Adrenal gland (tissue), 19 donors: ENCODE measurements around the gene LIPA. TPM values are rescaled to one million over a fixed set of nuclear protein-coding genes. Genes with fewer than 3 reads are reported as not detected.
A peak's percentile ranks its signal among the peaks of the same experiment; 100 is the strongest.

Experiments
- DNase-seq, 7 donors: peaks; one replicate each; pipeline ENCODE4 v3.0.0-alpha.2; 2019 to 2020
- H3K27ac ChIP-seq, 5 donors: fragments of 200-600 bp; sonication (generic) in 4 of 5; 1 replicate in 3 of 5; 2 replicates in 2 of 5; pipeline versions ENCODE4 v1.5.1 to v1.8.0; 2016 to 2020; ENCODE audit warnings: mild to moderate bottlenecking in 1 of 5
- H3K27me3 ChIP-seq: fragments of 200-600 bp; 2 replicates; pipeline ENCODE4 v1.8.0; 2021
- H3K36me3 ChIP-seq, 2 donors: fragments of 200-600 bp; replicated peaks in 1 of 2; 1 replicate in 1 of 2; 2 replicates in 1 of 2; pipeline versions ENCODE4 v1.5.1 to v1.8.0; 2018 to 2022
- H3K4me1 ChIP-seq, 2 donors: fragments of 200-600 bp; replicated peaks in 1 of 2; 1 replicate in 1 of 2; 2 replicates in 1 of 2; pipeline versions ENCODE4 v1.5.1 to v1.8.0; 2018 to 2021
- H3K4me3 ChIP-seq, 4 donors: fragments of 200-600 bp; sonication (generic) in 3 of 4; one replicate each; pipeline ENCODE4 v1.5.1; 2016 to 2018
- H3K9me3 ChIP-seq, 3 donors: fragments of 200-600 bp; sonication (generic) in 1 of 3; replicated peaks in 1 of 3; 1 replicate in 2 of 3; 2 replicates in 1 of 3; pipeline versions ENCODE4 v1.5.1 to v1.8.0; 2016 to 2021
- POLR2A ChIP-seq, 2 donors: fragments of 450-650 bp; IDR thresholded peaks; one replicate each; pipeline ENCODE4 v1.6.1; 2017; ENCODE audit warnings: antibody characterized with exemption in 2 of 2, mild to moderate bottlenecking in 2 of 2, moderate library complexity in 1 of 2
- WGBS, 4 donors: extraction: QIAGEN DNeasy Blood & Tissue Kit in 2 of 4; methylation state at CpG; one replicate each; pipeline versions ENCODE4 v1.1.5 to v1.1.7; 2013 to 2017; 5-methylcytosine and 5-hydroxymethylcytosine counted together
- intact Hi-C, 2 donors: fragments of 100-400 bp; cut with DNase I; formaldehyde crosslinking; loops; one replicate each; pipeline versions ENCODE4 v1.14.1 to v1.15.0; 2022 to 2023
- long read RNA-seq, 10 donors: library from polyadenylated mRNA in 3 of 10; unstranded in 2 of 10; stranded (forward) in 1 of 10; transcript quantifications; one replicate each; pipeline ENCODE4 v2.0.0 and lab custom pipeline, GENCODE V29; 2021 to 2026
- polyA plus RNA-seq, 3 donors: library from polyadenylated mRNA; stranded (reverse); fragments of 200-250 nt in 2 of 3; fragments of 350-450 nt in 1 of 3; fragmentation: Illumina TruSeq in 1 of 3; extraction: RNeasy Lipid Tissue Mini Kit (QIAGEN cat#74804) in 1 of 3; gene quantifications; one replicate each; pipeline ENCODE4 v1.2.3, GENCODE V29; 2013 to 2014
- total RNA-seq, 9 donors: library from RNA; depleted of rRNA in 4 of 9; stranded (reverse); fragments of >200 nt in 4 of 9; fragments of 120-200 nt in 1 of 9; fragmentation: NEBNext Ultra II Directional in 1 of 9; extraction: Animal tissue kit (Norgen Biotek cat#: 25700) in 1 of 9; gene quantifications; one replicate each; pipeline versions ENCODE4 v1.1.0 to v1.2.4, GENCODE V29; 2013 to 2023
- TF ChIP-seq, protein P1 (sequence below), 6 experiments: fragments of 450-650 bp in 4 of 6; fragments of 200-600 bp in 2 of 6; sonication (generic) in 1 of 6; IDR thresholded peaks; 1 replicate in 5 of 6; 2 replicates in 1 of 6; pipeline versions ENCODE4 v1.5.1 to v1.8.0; 2016 to 2021; ENCODE audit warnings: antibody characterized with exemption in 6 of 6, mild to moderate bottlenecking in 2 of 6, moderate library complexity in 1 of 6
- donor health status: healthy with polysubstance abuse.
- donor health status: Bipolar disorder and iron deficiency.
- donor health status: DM: yes; HTN: yes; CAD: no.
- donor health status: DM: no; HTN: no; CAD: no.
- donor health status: DM: no; HTN: no; CAD: no.
- donor health status: DM: yes; HTN: yes; CAD: no.

Gene LIPA
- 100 to 1,000 TPM in 6 of 9 donors, 10 to 100 TPM in 3; 76.6 to 202 (median 109) TPM for total RNA-seq
- polyA plus RNA-seq = 100 to 1,000 TPM in 1 of 3 donors, 10 to 100 TPM in 2; 15.9 to 153 (median 29.8) TPM
- long read RNA-seq, donor 1, transcript LIPA-202 (10 exons, 2,782 nt) = major isoform, 34 of 137 reads
- long read RNA-seq, donor 1, partial matches to known transcripts = 83 of 137 reads
- long read RNA-seq, donor 1, other reads (novel, unspliced or antisense) = 20 of 137 reads
- long read RNA-seq, donor 2, transcript LIPA-202 (10 exons, 2,782 nt) = major isoform, 23 of 83 reads
- long read RNA-seq, donor 2, partial matches to known transcripts = 50 of 83 reads
- long read RNA-seq, donor 2, other reads (novel, unspliced or antisense) = 10 of 83 reads
- long read RNA-seq, donor 3, transcript LIPA-202 (10 exons, 2,782 nt) = major isoform, 26 of 174 reads
- long read RNA-seq, donor 3, partial matches to known transcripts = 148 of 174 reads
- long read RNA-seq, donor 3, other reads (novel, unspliced or antisense) = 0 of 174 reads
- long read RNA-seq, donor 4, transcript LIPA-202 (10 exons, 2,782 nt) = major isoform, 58 of 79 reads
- long read RNA-seq, donor 4, partial matches to known transcripts = 5 of 79 reads
- long read RNA-seq, donor 4, other reads (novel, unspliced or antisense) = 16 of 79 reads
- long read RNA-seq, donor 5, transcript LIPA-202 (10 exons, 2,782 nt) = major isoform, 155 of 190 reads
- long read RNA-seq, donor 5, partial matches to known transcripts = 4 of 190 reads
- long read RNA-seq, donor 5, other reads (novel, unspliced or antisense) = 31 of 190 reads
- long read RNA-seq, donor 6, transcript LIPA-202 (10 exons, 2,782 nt) = major isoform, 23 of 30 reads
- long read RNA-seq, donor 6, partial matches to known transcripts = 1 of 30 reads
- long read RNA-seq, donor 6, other reads (novel, unspliced or antisense) = 6 of 30 reads
- long read RNA-seq, donor 7, transcript LIPA-202 (10 exons, 2,782 nt) = major isoform, 13 of 13 reads
- long read RNA-seq, donor 7, partial matches to known transcripts = 0 of 13 reads
- long read RNA-seq, donor 7, other reads (novel, unspliced or antisense) = 0 of 13 reads
- long read RNA-seq, donor 8, transcript LIPA-202 (10 exons, 2,782 nt) = major isoform, 38 of 140 reads
- long read RNA-seq, donor 8, partial matches to known transcripts = 94 of 140 reads
- long read RNA-seq, donor 8, other reads (novel, unspliced or antisense) = 7 of 140 reads
- long read RNA-seq, donor 9, transcript LIPA-202 (10 exons, 2,782 nt) = major isoform, 32 of 81 reads
- long read RNA-seq, donor 9, partial matches to known transcripts = 49 of 81 reads
- long read RNA-seq, donor 9, other reads (novel, unspliced or antisense) = 0 of 81 reads
- long read RNA-seq, donor 10, transcript LIPA-202 (10 exons, 2,782 nt) = major isoform, 13 of 13 reads
- long read RNA-seq, donor 10, partial matches to known transcripts = 0 of 13 reads
- long read RNA-seq, donor 10, other reads (novel, unspliced or antisense) = 0 of 13 reads

DNA sequence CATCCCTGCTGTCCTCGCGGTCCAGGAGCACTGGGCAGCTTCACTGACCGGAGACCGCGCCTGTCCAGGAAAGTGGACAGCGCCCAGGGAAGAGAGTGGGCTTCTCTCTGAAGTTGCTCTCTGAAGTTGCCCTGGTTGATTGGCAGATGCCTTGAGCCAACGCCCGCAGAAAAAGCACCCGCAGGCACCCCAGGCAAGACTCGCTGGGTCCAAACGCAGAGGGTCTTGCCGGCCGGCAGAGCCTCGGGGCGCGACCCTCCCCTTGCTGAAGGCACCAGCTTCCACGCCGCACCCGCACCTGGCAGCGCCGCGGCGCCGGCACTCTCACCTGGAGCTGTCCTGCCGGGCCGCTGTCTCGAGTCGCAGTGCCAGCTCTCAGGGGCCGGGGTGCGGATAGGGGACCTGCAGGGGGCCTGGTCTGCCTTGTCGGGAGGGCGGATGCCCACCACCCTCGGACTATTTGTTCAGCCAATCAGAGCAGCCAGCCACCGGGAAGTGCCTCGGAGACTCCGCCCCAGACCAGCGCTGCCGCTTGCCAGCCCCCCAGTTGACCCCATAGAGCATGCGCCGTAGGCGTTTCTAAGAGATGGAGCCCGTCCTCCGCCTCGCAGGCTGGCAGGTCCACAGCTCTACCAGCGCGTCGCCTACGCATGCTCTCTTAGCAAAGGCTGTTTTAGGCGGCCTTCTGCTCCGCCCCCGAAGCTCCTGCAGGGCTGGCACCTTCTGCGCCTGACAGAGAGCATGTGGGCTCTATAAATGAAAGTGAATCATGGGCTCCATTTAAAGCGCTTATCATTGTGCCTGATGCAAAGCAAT, at the start of gene LIPA:
TSS of gene LIPA (minus strand) at position 367 of the 816 bp plus-strand sequence. CDS start 4,127 bp downstream, outside the sequence.
- H3K4me3 ChIP-seq = peak within 1 kb of the TSS; percentile 34 to 94 (median 82)
- WGBS, 4 donors = 0 to 1% (median 0%) methylated on average over 19 to 53 of the region's 53 CpGs
- TF ChIP-seq, protein P1, sequence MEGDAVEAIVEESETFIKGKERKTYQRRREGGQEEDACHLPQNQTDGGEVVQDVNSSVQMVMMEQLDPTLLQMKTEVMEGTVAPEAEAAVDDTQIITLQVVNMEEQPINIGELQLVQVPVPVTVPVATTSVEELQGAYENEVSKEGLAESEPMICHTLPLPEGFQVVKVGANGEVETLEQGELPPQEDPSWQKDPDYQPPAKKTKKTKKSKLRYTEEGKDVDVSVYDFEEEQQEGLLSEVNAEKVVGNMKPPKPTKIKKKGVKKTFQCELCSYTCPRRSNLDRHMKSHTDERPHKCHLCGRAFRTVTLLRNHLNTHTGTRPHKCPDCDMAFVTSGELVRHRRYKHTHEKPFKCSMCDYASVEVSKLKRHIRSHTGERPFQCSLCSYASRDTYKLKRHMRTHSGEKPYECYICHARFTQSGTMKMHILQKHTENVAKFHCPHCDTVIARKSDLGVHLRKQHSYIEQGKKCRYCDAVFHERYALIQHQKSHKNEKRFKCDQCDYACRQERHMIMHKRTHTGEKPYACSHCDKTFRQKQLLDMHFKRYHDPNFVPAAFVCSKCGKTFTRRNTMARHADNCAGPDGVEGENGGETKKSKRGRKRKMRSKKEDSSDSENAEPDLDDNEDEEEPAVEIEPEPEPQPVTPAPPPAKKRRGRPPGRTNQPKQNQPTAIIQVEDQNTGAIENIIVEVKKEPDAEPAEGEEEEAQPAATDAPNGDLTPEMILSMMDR (IDR thresholded peaks at IDR 0.05) = peak in 1 of 6 experiments; percentile 8
- peak; percentile 59 to 67 for TF ChIP-seq POLR2A (IDR thresholded peaks at IDR 0.05)
- H3K4me1 ChIP-seq = peaks cover 6 to 22% of the 10 kb centered on the region in 2 donors
- H3K36me3 ChIP-seq = no peaks in the 10 kb centered on the region
- no peaks in the 10 kb centered on the region for H3K9me3 ChIP-seq
- no peaks in the 10 kb centered on the region for H3K27me3 ChIP-seq
- H3K27ac ChIP-seq = peak within 1 kb of the TSS; percentile 2 to 86 (median 72)
- intact Hi-C loops = no loop called here
- peak; percentile 95 to 99 (median 99) for DNase-seq

DNA sequence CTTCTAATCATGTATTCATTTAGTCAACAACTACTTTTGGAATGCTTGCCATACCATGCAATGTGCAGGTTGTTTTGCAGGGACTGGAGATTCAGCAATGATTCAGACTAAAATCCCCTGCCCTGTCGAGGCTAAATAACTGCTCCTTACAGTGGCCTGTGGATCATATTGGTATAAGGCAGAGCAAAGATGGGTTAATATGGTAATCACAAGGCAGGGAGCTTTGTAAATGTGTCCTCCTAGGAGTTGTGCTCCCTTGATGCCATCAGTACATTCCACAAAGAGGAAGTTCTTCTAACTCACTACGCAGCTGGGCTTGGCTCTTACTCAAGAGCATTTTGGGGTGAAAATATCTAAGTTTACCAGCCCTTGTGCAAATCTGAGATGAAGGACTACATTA, 49.7 kb upstream of the LIPA start:
- Histone ChIP-seq H3K27me3 (no peaks in the 10 kb centered on the region), H3K9me3 (no peaks in the 10 kb centered on the region), H3K4me1 (peaks cover 24 to 45% of the 10 kb centered on the region in 2 donors), H3K4me3 (peak overlapping the region in 2 of 4 donors; percentile 39 to 54), H3K27ac (peak overlapping the region; percentile 17 to 94 (median 93)), H3K36me3 (peaks cover 0 to 7% of the 10 kb centered on the region in 2 donors)
- TF ChIP-seq, protein P1 (IDR thresholded peaks at IDR 0.05) = peak in 1 of 6 experiments; percentile 1
- TF ChIP-seq POLR2A (IDR thresholded peaks at IDR 0.05) = no peak
- peak in 5 of 7 donors; percentile 34 to 68 (median 50) for DNase-seq
- intact Hi-C loops = no loop called here
- WGBS, 4 donors = 5 to 15% (median 6%) methylated on average over 2 of the region's 2 CpGs

DNA sequence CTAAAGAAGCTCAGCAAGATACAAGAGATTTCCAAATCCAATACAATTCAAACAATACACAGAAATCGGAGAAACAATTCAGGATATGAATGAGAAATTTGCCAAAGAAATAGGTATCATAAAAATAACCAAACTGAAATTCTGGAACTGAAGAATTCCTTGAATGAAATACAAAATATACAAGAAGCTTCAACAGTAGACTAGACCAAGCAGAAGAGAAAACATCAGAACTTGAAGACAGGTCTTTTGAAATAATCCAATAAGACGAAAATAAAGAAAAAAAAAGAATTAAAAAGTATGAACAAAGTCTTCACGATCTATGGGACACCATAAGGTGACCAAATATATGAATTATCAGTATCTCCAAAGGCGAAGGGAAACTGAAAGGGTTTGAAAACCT, 47.5 kb upstream of the LIPA start:
- intact Hi-C loops = no loop called here
- WGBS, 4 donors = 82 to 95% (median 85%) methylated on average over 4 of the region's 4 CpGs
- H3K27me3 ChIP-seq = no peaks in the 10 kb centered on the region
- no peak overlapping the region for H3K27ac ChIP-seq
- no peak for DNase-seq
- peaks cover 24 to 55% of the 10 kb centered on the region in 2 donors for H3K4me1 ChIP-seq
- H3K36me3 ChIP-seq = no peaks in the 10 kb centered on the region
- H3K9me3 ChIP-seq = no peaks in the 10 kb centered on the region
- TF ChIP-seq, protein P1 (IDR thresholded peaks at IDR 0.05) = no peak
- no peak for TF ChIP-seq POLR2A (IDR thresholded peaks at IDR 0.05)
- H3K4me3 ChIP-seq = no peak overlapping the region
